GM18502 (cell line): ENCODE results near the gene PISD.
"Not testable (repeated sequence)": the region's sequence is repeated elsewhere in the genome, so short reads cannot be mapped to it uniquely, and the experiment has no call there.

Experiments used
- ATAC-seq: cut with Tn5 transposase; IDR thresholded peaks from one replicate; pipeline ENCODE4 v1.9.1; 2021; ENCODE audit warnings: mild to moderate bottlenecking; ENCODE audit not compliant: unreplicated experiment, poor library complexity

Gene PISD

DNA sequence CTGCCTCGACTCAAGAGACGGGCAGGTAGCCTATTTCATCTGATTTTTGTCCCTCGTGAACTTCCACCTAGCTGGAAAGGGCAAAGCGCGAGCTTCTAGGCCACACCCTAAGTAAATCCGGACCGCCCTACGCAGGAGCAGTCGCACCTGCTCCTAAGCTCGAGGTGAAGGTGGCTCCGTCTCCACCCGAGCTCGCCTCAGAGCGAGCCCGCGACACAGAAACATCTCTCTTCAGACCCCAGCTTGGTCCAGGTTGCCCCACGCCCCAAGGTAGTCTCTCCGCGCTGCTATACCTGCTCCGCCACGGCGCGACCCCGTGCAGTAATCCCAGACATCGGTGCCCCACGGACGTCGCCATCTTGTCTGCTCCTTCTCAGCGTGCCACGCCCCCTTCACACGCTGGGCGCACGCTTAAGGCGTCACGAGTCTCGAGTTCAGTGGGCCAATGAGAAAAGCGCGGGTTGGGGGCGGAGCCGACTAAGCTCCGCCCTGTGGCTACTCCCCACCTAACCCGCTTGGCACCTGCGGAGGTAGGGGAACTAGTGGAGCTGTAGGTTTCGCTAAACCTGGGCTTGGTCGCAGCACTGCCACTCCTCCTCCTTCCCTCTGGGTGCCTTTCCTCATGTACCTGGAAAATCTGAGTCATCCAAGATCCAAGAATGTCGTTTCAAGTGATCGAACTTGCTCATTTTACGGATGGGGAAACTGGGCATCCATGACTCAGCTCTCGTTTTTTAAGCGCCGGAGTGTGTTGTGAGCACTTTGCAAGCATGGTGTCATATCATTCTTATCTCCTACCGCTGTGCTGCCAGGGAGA is at the start of gene PISD:
PISD (minus strand) TSS at position 365 of the 817 bp plus-strand sequence; CDS start at position 358, 7 bp downstream.
- peak; percentile 83 for ATAC-seq

- ATAC-seq: not testable (repeated sequence)
These were observed 49.2 kb upstream of the PISD start for GRCh38 chr22:31711226-31711625.

DNA sequence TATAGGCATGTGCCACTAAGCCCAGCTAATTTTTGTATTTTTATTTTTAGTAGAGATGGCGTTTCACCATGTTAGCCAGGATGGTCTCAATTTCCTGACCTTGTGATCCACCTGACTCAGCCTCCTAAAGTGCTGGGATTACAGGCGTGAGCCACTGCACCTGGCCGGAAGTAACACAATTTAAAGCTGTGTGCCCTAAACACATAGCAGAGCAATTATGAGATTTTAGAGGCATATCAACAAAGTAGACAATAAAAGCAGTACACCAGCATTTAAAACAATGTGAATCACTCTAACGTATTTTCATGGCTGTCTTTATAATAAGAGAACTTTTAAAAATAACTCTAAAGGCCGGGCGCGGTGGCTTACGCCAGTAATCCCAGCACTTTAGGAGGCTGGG is 45.5 kb upstream of the PISD start:
- no peak for ATAC-seq

DNA sequence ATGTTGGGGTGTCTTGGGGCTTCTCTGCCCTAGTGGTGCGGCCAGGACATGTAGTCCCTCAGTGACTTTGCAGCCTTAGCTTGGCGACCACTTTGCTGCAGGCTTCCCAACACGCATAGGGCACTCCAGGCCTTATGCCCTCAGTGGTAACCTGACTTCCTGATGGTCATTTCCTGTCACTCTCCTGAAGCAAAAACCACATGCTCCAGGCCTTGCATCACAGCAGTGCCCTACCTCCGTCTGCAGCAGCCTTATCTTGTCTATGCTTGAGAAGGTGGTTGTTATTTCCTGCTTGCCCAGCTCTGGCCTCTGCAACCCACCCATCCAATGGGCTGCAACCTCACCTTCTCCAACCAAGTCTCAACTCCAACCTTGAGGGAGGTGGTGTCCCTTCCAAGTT is 33.4 kb upstream of the PISD start:
- ATAC-seq: no peak

DNA sequence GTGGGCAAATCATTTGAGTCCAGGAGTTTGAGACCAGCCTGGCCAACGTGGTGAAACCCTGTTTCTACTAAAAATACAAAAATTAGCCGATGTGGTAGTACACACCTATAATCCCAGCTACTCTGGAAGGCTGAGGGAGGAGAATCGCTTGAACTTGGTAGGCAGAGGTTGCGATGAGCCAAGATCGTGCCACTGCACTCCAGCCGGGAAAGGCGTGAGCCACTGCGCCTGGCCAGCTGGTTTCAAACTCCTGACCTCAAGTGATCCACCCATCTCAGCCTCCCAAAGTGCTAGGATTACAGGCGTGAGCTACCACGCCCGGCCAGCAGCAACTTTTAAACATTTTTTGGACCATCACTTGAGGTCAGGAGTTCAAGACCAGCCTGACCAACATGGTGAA is 32.0 kb upstream of the PISD start:
- ATAC-seq: not testable (repeated sequence)

GRCh38 chr22:31692186-31692886 is 30.3 kb upstream of the PISD start:
- ATAC-seq: no peak

- no peak for ATAC-seq
These were observed 29.4 kb upstream of the PISD start for GRCh38 chr22:31691408-31691807.

DNA sequence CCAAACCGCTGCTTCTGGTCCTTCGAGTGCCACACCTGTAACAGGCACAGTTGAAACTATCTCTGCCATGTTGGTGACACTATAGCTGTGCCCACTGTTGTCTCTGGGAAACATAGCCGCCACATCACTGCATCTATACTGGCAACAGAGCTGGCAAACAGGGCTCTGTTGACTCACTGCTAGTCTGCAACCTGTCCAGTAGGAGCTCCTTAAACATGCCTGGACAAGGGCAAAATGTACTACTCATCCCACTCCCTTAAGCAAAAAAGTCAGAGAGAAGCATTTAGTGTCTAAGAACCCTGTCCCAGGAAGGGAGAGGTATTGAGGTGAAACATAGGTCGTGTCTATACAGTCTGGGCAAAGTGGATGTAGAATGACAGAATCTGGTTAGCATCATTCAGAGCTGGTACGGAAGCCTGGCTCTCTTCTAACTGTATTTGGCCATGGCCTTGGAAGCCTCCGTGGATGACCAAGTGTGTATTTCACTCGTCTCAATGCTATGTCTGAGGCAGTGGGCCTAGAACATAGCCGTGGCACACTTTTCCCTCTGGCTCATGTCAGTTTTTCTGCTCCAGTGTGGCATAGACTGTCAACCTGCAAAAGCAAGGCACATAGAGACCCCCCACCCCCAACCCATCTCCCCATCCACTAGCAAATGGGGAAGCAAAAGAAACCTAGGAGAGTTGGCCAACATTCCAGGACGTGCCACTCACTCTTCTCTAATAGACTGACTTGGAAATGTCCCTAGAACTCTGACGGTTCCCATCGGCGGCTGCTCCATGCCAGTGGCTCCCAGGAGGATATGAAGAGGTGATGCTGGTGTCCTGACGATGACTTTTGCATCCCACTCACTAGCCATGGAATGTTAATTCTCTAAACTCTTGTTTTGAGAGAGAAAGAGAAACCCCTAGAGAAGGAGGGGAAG is 21.4 kb upstream of the PISD start:
- no peak for ATAC-seq

- no peak for ATAC-seq
These were observed 20.7 kb upstream of the PISD start for GRCh38 chr22:31682751-31683150.

DNA sequence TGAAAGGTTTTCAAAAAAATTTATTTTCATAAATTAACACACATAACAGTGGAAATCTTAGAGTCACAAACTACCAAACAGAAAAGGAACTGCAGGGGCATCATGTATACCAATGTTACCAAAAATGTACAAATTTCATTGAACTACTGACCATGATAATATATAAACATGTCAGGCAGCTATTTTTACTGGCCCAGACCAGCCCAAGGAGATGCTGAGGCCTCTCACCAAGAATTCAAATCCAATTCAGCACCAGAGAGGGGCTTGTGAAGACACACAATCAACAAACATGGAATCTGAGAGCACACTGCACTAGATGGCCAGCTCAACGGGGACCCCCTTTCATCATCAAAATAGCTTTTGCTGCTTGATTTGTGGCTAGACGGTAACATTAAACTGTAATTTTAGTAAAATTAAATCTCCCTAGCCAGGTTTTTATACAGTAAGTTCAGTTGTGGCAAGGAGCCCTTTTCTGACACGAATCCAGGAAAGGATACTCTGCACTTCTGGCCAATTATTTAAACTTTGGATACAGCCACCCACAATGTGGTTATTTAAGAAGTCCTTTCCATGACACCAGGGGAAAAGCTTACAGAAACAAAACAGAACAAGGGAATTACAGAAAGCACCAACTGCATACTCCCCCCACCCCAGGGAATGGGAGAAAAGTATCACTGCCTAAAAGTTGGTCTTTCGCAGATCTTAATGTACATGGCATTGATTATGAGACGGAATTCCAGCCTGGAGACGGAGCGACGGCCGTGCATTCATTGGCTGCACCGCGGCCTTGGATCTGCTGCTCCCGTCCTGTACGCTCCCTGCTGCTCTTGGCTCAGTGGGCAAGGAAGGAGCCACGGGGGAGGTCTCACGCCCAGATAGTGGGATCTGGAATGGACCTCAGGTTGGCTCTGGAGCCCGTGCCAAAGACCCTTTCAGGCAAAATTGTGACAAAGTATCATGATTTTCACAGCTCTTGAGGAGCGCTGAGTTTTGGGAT is 19.6 kb upstream of the PISD start:
- ATAC-seq: no peak

DNA sequence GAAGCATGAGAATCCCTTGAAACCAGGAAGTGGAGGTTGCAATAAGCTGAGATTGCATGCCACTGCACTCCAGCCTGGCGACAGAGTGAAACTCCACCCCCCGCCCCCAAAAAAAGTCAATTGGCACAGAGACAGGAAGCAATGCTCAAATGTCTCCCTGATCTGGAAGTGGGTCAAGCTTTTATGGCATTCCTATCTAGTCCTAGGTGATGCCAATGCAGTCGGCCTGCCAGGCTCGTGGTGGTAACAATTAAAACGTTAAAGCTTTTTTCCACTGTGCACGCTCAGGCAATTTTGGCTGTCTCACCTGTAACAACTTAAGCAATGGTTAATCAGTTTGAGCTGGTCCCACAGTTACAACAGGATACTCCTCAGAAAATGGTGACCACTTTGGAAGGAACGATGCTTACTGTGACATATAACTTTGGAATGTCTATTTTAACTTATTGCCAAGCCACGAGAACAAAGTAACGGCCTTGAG is 18.9 kb upstream of the PISD start:
- no peak for ATAC-seq

DNA sequence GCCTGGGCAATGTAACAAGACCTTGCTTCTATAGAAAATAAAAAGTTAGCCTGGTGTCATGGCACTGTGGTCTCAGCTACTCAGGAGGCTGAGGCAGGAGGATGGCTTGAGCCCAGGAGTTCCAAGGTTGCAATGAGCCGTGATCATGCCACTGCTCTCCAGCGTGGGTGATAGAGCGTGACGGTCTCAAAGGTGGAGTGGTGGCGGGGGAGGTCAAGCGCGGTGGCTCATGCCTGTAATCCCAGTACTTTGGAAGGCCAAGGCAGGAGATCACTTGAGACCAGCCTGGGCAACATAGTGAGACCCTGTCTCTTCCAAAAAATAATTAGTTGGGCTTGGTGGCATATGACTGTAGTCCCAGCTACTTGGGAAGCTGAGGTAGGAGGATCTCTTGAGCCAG is 16.7 kb upstream of the PISD start:
- ATAC-seq: no peak

DNA sequence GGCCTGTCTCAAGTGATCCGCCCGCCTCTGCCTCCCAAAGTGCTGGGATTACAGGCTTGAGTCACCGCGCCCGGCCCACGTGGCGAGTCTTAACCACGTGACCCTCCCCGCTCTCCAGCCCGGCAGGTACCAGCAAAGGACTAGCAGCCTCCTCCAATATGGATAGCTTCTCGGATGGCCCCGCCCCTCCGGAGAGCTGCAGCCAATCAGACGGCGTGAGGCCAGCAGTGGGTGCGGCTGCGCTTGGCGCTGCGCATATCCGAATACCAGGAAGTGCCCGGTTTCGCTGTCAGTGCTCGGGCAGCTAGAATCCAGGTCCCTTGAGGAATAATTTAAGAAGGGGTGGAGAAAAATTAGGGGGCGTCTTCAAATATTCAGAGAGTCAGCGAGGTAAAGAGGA is 14.7 kb upstream of the PISD start:
- ATAC-seq: peak; percentile 96

GRCh38 chr22:31674219-31674618 is 12.2 kb upstream of the PISD start:
- not testable (repeated sequence) for ATAC-seq

DNA sequence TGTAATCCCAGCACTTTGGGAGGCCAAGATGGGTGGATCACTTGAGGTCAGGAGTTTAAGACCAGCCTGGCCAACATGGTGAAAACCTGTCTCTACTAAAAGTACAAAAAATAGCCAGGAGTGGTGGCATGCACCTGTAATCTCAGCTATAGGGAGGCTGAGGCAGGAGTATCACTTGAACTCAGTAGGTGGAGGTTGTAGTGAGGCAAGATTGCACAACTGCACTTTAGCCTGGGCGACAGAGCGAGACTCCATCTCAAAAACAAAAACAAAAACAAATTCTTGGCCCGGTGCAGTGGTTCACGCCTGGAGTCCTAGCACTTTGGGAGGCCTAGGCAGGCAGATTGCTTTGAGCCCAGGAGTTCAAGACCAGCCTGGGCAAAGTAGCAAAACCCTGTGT is 6.8 kb upstream of the PISD start:
- ATAC-seq: not testable (repeated sequence)

DNA sequence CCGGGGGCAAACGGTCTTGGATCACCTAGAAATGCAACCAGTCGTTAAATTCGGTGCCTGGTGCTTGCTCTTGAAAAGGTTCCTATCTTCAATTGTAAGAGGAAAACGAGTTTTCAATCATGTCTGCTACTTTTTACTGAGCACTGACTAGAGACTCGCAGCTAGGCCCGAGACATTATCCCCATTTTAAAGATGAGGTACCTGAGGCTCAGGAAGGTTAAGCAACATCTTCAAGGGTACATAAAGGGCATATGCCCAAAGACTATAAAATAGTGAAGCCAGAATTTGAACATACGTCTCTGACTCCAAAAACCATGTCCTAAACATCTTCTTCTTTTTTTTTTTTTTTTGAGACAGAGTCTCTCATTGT is 638 bp upstream of the PISD start:
- no peak for ATAC-seq

DNA sequence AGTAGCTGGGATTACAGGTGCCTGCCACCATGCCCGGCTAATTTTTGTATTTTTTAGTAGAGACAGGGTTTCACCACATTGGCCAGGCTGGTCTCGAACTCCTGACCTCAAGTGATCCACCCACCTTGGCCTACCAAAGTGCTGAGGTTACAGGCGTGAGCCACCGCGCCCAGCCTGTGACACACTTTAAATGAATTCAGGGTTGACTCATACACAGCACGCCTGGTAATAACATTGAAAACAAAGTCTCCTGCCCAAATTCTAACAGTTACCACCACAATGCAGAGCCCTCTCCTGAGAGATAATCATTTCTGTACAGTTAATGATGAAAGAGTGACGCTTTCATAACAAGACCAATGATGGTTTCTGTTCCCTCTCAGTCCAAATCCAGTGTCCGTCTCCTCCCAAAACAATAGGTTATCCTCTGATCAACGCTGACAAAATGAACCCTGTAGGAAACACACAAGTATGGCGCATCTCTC is 1.1 kb downstream of the PISD start:
- not testable (repeated sequence) for ATAC-seq

GRCh38 chr22:31659246-31659645 is 2.8 kb downstream of the PISD start:
- no peak for ATAC-seq

DNA sequence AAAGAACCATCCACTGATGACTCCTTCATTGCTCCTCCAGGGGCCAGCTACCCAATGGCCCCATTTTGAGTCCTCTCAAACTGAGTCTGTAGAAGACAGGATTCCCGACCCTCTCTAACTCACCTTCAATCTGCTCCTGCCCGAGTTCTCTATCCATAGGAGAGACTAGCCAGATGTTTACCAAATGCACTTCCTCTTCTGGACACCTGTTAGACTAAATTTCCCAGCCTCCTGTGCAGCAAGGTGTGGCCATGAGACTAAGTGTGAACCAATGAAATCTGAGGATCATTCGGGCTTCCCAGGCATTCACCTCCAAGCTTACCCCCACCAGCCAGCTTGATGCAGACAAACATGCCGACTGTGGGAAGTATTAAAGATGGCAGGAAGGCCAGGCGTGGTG is 7.6 kb downstream of the PISD start:
- no peak for ATAC-seq
